Tibial nerve (tissue), 4 donors: ENCODE results near the gene ZNF263. TPM values are rescaled to one million over a fixed set of nuclear protein-coding genes. Genes with fewer than 3 reads are reported as not detected.

Experiments
- DNase-seq, 2 donors: peaks; one replicate each; pipeline ENCODE4 v3.0.0-alpha.2; 2019; ENCODE audit warnings: low spot score in 2 of 2
- H3K27ac ChIP-seq, 4 donors: fragments of 200-600 bp; sonication (generic) in 3 of 4; one replicate each; pipeline ENCODE4 v1.5.1; 2017 to 2019; ENCODE audit warnings: mild to moderate bottlenecking in 1 of 4
- H3K27me3 ChIP-seq, 2 donors: fragments of 200-600 bp; sonication (generic) in 1 of 2; one replicate each; pipeline versions ENCODE4 v1.5.1 to v1.6.0; 2017 to 2019
- H3K36me3 ChIP-seq, 3 donors: fragments of 200-600 bp; sonication (generic); one replicate each; pipeline ENCODE4 v1.5.1; 2018 to 2019
- H3K4me1 ChIP-seq, 4 donors: fragments of 200-600 bp; sonication (generic) in 3 of 4; one replicate each; pipeline ENCODE4 v1.5.1; 2017 to 2019
- H3K4me3 ChIP-seq, 4 donors: fragments of 200-600 bp; sonication (generic) in 3 of 4; one replicate each; pipeline ENCODE4 v1.5.1; 2017 to 2019; ENCODE audit warnings: mild to moderate bottlenecking in 1 of 4, moderate library complexity in 1 of 4
- H3K9me3 ChIP-seq, 4 donors: fragments of 200-600 bp; sonication (generic) in 3 of 4; one replicate each; pipeline ENCODE4 v1.5.1; 2017 to 2019
- EP300 ChIP-seq, 2 donors: sonication (generic); formaldehyde crosslinking; IDR thresholded peaks; one replicate each; pipeline ENCODE4 v1.6.1; 2017; ENCODE audit warnings: antibody characterized with exemption in 2 of 2, mild to moderate bottlenecking in 1 of 2
- POLR2A ChIP-seq, 2 donors: fragments of 450-650 bp; IDR thresholded peaks; one replicate each; pipeline ENCODE4 v1.6.1; 2017; ENCODE audit warnings: antibody characterized with exemption in 2 of 2, mild to moderate bottlenecking in 2 of 2, moderate library complexity in 2 of 2
- WGBS, 2 donors: methylation state at CpG; one replicate each; pipeline ENCODE4 v1.1.5; 2018; 5-methylcytosine and 5-hydroxymethylcytosine counted together
- total RNA-seq, 4 donors: library from RNA; depleted of rRNA; stranded (reverse); fragments of >200 nt; gene quantifications; one replicate each; pipeline ENCODE4 v1.1.0, GENCODE V29; 2016
- TF ChIP-seq, protein P1 (sequence below), 5 experiments: fragments of 200-600 bp in 3 of 5; fragments of 450-650 bp in 2 of 5; sonication (generic) in 3 of 5; IDR thresholded peaks; one replicate each; pipeline ENCODE4 v1.5.1; 2016 to 2019; ENCODE audit warnings: antibody characterized with exemption in 5 of 5, mild to moderate bottlenecking in 3 of 5, moderate library complexity in 2 of 5

The ZNF263 gene
- total RNA-seq, 4 donors from 2014 or later: 37.3 to 66.0 (median 55.5) TPM

DNA sequence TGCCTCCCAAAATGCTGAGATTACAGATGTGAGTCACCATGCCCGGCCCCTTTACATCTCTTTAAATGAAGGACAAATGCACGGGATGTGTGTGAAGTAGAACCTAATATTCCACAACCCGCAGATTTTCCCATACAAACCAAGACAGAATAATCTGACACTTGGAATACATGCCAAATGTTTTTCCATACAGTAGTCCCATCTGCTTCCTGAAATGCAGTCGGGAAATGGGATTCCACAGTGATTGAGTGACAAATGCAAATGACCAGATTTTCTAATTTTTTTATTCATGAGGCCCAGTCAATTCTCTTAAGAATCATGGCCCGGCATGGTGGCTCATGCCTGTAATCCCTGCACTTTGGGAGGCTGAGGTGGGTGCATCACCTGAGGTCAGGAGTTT, 41.5 kb upstream of the ZNF263 start:
- H3K36me3 ChIP-seq: no peaks in the 10 kb centered on the region
- H3K27me3 ChIP-seq: no peaks in the 10 kb centered on the region
- TF ChIP-seq EP300 (IDR thresholded peaks at IDR 0.05) (no peak), POLR2A (IDR thresholded peaks at IDR 0.05) (no peak)
- TF ChIP-seq, protein P1, sequence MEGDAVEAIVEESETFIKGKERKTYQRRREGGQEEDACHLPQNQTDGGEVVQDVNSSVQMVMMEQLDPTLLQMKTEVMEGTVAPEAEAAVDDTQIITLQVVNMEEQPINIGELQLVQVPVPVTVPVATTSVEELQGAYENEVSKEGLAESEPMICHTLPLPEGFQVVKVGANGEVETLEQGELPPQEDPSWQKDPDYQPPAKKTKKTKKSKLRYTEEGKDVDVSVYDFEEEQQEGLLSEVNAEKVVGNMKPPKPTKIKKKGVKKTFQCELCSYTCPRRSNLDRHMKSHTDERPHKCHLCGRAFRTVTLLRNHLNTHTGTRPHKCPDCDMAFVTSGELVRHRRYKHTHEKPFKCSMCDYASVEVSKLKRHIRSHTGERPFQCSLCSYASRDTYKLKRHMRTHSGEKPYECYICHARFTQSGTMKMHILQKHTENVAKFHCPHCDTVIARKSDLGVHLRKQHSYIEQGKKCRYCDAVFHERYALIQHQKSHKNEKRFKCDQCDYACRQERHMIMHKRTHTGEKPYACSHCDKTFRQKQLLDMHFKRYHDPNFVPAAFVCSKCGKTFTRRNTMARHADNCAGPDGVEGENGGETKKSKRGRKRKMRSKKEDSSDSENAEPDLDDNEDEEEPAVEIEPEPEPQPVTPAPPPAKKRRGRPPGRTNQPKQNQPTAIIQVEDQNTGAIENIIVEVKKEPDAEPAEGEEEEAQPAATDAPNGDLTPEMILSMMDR (IDR thresholded peaks at IDR 0.05): no peak
- H3K9me3 ChIP-seq: no peaks in the 10 kb centered on the region
- DNase-seq: no peak
- H3K4me3 ChIP-seq: no peak overlapping the region
- 64 to 67% methylated on average over 5 of the region's 5 CpGs for WGBS, 2 donors
- H3K4me1 ChIP-seq: no peaks in the 10 kb centered on the region
- no peak overlapping the region for H3K27ac ChIP-seq

DNA sequence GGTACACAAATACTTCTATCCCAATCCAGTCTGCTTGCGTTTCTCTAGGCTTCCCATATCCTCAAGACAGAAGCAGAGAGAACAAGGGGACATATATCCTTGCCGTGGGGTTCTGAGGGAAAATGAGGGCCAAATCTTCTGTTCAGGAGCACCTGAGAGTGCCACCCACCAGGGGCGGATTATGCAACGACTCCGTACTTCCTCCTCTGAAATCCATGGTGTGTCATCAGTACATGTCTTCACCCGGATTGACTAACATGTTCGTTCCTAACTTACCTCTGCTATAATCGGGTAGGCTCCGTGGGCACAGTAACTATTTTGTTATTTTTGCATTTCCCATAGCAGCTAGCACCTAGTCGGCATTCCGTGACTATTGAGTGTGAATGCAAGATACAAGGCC, 40.6 kb upstream of the ZNF263 start:
- H3K36me3 ChIP-seq: no peaks in the 10 kb centered on the region
- H3K9me3 ChIP-seq: no peaks in the 10 kb centered on the region
- no peak overlapping the region for H3K27ac ChIP-seq
- WGBS, 2 donors: 77% methylated on average over 11 of the region's 11 CpGs
- no peaks in the 10 kb centered on the region for H3K27me3 ChIP-seq
- H3K4me3 ChIP-seq: no peak overlapping the region
- TF ChIP-seq POLR2A (IDR thresholded peaks at IDR 0.05) (no peak), EP300 (IDR thresholded peaks at IDR 0.05) (no peak)
- TF ChIP-seq, protein P1 (IDR thresholded peaks at IDR 0.05): no peak
- no peak for DNase-seq
- H3K4me1 ChIP-seq: no peaks in the 10 kb centered on the region

DNA sequence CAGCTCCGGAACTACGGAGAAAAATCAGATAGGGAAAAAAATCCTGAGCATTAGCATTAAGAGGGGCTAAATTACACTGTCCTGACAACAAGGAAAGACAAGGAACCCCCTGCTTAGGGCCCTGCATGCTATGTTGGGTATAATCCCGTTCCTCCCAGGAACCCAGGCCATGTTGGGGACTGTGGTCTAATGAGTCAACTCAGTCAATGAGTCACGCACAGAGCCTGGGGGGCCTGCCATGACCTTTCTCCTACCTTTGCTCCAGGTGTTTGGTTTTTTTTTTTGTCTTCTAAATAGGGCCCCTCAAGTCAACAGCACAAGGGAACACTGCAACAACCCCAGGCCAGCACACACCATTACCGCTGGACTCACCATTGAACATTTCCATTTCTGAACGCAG, 39.4 kb upstream of the ZNF263 start:
- no peak for DNase-seq
- Histone ChIP-seq H3K4me3 (no peak overlapping the region), H3K27ac (no peak overlapping the region), H3K4me1 (no peaks in the 10 kb centered on the region), H3K27me3 (no peaks in the 10 kb centered on the region), H3K9me3 (no peaks in the 10 kb centered on the region), H3K36me3 (no peaks in the 10 kb centered on the region)
- WGBS, 2 donors: 86 to 88% methylated on average over 6 of the region's 6 CpGs
- TF ChIP-seq POLR2A (IDR thresholded peaks at IDR 0.05) (no peak), EP300 (IDR thresholded peaks at IDR 0.05) (no peak)
- TF ChIP-seq, protein P1 (IDR thresholded peaks at IDR 0.05): no peak

DNA sequence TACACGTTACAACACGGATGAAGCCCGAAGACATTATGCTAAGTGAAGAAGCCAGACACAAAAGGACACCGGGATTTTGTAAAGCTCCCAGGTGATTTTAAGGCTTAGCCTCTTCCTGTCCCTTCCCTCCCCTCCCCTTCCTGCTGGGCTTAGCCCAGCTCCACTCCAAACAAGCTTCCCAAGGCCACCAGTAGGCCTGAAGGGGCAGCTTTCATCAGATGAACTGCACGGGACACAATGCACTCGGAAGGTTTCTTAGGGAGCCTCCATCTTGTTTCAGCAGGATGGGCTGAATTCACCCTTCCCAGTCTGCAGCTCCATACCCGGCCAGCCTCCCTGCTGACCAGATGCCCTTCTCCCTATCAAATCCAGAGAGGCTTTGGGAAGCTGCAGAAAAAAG, 37.3 kb upstream of the ZNF263 start:
- Histone ChIP-seq H3K36me3 (no peaks in the 10 kb centered on the region), H3K4me3 (no peak overlapping the region), H3K9me3 (no peaks in the 10 kb centered on the region), H3K27ac (no peak overlapping the region), H3K27me3 (no peaks in the 10 kb centered on the region), H3K4me1 (no peaks in the 10 kb centered on the region)
- 73% methylated on average over 7 of the region's 7 CpGs for WGBS, 2 donors
- TF ChIP-seq, protein P1 (IDR thresholded peaks at IDR 0.05): no peak
- no peak for TF ChIP-seq POLR2A (IDR thresholded peaks at IDR 0.05)
- no peak for TF ChIP-seq EP300 (IDR thresholded peaks at IDR 0.05)
- no peak for DNase-seq

DNA sequence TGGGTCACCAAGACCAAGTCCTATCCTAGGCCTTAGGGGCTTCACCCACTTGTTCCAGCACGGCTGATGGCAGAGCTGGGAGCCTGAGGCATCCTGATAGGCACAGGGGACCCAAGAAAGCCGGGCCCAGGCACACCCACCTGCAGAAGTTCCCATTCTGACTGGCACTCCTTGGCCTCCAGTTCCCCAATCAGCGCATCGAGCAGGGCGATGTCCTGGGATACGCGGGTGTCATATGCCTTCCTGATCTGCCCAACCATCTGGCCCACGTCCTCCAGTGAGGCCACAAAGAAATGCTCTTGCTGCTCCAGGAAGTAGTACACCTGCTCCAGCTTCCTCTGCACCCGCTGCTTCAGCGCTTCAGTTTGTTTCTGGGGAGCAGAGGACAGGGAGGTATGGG, 36.4 kb upstream of the ZNF263 start:
- no peak for DNase-seq
- no peaks in the 10 kb centered on the region for H3K4me1 ChIP-seq
- H3K27me3 ChIP-seq: no peaks in the 10 kb centered on the region
- no peaks in the 10 kb centered on the region for H3K9me3 ChIP-seq
- no peak overlapping the region for H3K4me3 ChIP-seq
- no peaks in the 10 kb centered on the region for H3K36me3 ChIP-seq
- no peak for TF ChIP-seq POLR2A (IDR thresholded peaks at IDR 0.05)
- TF ChIP-seq, protein P1 (IDR thresholded peaks at IDR 0.05): no peak
- no peak for TF ChIP-seq EP300 (IDR thresholded peaks at IDR 0.05)
- H3K27ac ChIP-seq: no peak overlapping the region
- WGBS, 2 donors: 72 to 85% methylated on average over 8 to 10 of the region's 10 CpGs
